Lung (tissue), 12 donors: ENCODE data around the gene TCF12. TPM values are rescaled to one million over a fixed set of nuclear protein-coding genes. Genes with fewer than 3 reads are reported as not detected.

Source experiments
- ATAC-seq: fragments of 200-7000 bp; cut with Tn5 transposase; one replicate; pipeline ENCODE4 v1.9.1; 2020; ENCODE audit warnings: moderate number of reproducible peaks; ENCODE audit not compliant: insufficient read depth, low FRiP score
- DNase-seq, 3 donors: peaks; one replicate each; pipeline ENCODE4 v3.0.0-alpha.2; 2013 to 2017
- H3K27ac ChIP-seq, 2 donors: one replicate each; pipeline ENCODE4 v1.5.1; 2013; ENCODE audit warnings: mild to moderate bottlenecking in 2 of 2, moderate library complexity in 2 of 2, control low read depth in 1 of 2, inconsistent platforms in 1 of 2, low read depth in 1 of 2, low read length in 1 of 2
- H3K27me3 ChIP-seq, 3 donors: one replicate each; pipeline ENCODE4 v1.5.1; 2013; ENCODE audit warnings: low read length in 2 of 3; ENCODE audit not compliant: control insufficient read depth in 3 of 3, insufficient read depth in 3 of 3
- H3K36me3 ChIP-seq, 4 donors: one replicate each; pipeline ENCODE4 v1.5.1; 2013; ENCODE audit warnings: low read length in 4 of 4, mild to moderate bottlenecking in 1 of 4, moderate library complexity in 1 of 4; ENCODE audit not compliant: control insufficient read depth in 4 of 4, insufficient read depth in 4 of 4
- H3K4me1 ChIP-seq, 5 donors: one replicate each; pipeline ENCODE4 v1.5.1; 2013; ENCODE audit warnings: low read length in 5 of 5, mild to moderate bottlenecking in 2 of 5, moderate library complexity in 1 of 5; ENCODE audit not compliant: control insufficient read depth in 5 of 5, insufficient read depth in 5 of 5
- H3K4me3 ChIP-seq: one replicate; pipeline ENCODE4 v1.5.1; 2013; ENCODE audit warnings: mild to moderate bottlenecking, control low read depth, moderate library complexity
- H3K9ac ChIP-seq, 2 donors: one replicate each; pipeline ENCODE4 v1.5.1; 2013; ENCODE audit warnings: low read length in 2 of 2, control low read depth in 1 of 2; ENCODE audit not compliant: insufficient read depth in 1 of 2
- H3K9me3 ChIP-seq, 4 donors: one replicate each; pipeline ENCODE4 v1.5.1; 2013; ENCODE audit warnings: low read length in 3 of 4, mild to moderate bottlenecking in 1 of 4, moderate library complexity in 1 of 4; ENCODE audit not compliant: control insufficient read depth in 4 of 4, insufficient read depth in 3 of 4
- CTCF ChIP-seq: IDR thresholded peaks from 2 replicates; pipeline ENCODE4 v1.5.1; 2012; ENCODE audit warnings: mild to moderate bottlenecking; ENCODE audit errors: control extremely low read depth, extremely low read depth
- WGBS, 2 donors: extraction: QIAGEN DNeasy Blood & Tissue Kit; methylation state at CpG; one replicate each; pipeline ENCODE4 v1.1.7; 2013; 5-methylcytosine and 5-hydroxymethylcytosine counted together
- polyA plus RNA-seq, 2 donors: library from polyadenylated mRNA; stranded (reverse); fragments of 200-250 nt; gene quantifications; one replicate each; pipeline ENCODE4 v1.2.1, GENCODE V29; 2013
- total RNA-seq, 2 donors: library from RNA; depleted of rRNA in 1 of 2; stranded (reverse); fragments of >200 nt in 1 of 2; gene quantifications; one replicate each; pipeline ENCODE4 v1.2.1, GENCODE V29; 2014 to 2021
- donor health status: control.
- donor health status: control.
- donor health status: Bipolar disorder and iron deficiency.
- donor health status: healthy.
- donor health status: DM: yes; HTN: yes; CAD: no.

TCF12 gene
- total and polyA plus RNA-seq, 4 donors = 9.6 to 314 (median 56.3) TPM

GRCh38 chr15:57035664-57036063, 117.2 kb downstream of the TCF12 start:
- Histone ChIP-seq H3K4me3 (no peak overlapping the region), H3K9me3 (no peaks in the 10 kb centered on the region), H3K27ac (no peak overlapping the region), H3K9ac (no peak overlapping the region), H3K4me1 (peaks cover 6 to 21% (median 14%) of the 10 kb centered on the region in 5 donors), H3K27me3 (no peaks in the 10 kb centered on the region), H3K36me3 (peaks cover 0 to 2% (median 0%) of the 10 kb centered on the region in 4 donors)
- DNase-seq (no peak), ATAC-seq (no peak)
- WGBS, 2 donors = 74% methylated on average over 5 of the region's 5 CpGs
- no peak for TF ChIP-seq CTCF

GRCh38 chr15:57036352-57036751, 117.9 kb downstream of the TCF12 start:
- H3K4me3 ChIP-seq = no peak overlapping the region
- H3K27me3 ChIP-seq = no peaks in the 10 kb centered on the region
- WGBS, 2 donors = 12 to 15% methylated on average over 1 of the region's 1 CpG
- TF ChIP-seq CTCF = no peak
- no peak for DNase-seq
- no peak overlapping the region for H3K9ac ChIP-seq
- no peak overlapping the region for H3K27ac ChIP-seq
- peaks cover 0 to 2% (median 0%) of the 10 kb centered on the region in 4 donors for H3K36me3 ChIP-seq
- H3K9me3 ChIP-seq = no peaks in the 10 kb centered on the region
- ATAC-seq = no peak
- H3K4me1 ChIP-seq = peaks cover 4 to 21% (median 12%) of the 10 kb centered on the region in 5 donors

GRCh38 chr15:57037548-57037947, 119.1 kb downstream of the TCF12 start:
- Histone ChIP-seq H3K4me1 (peaks cover 0 to 17% (median 6%) of the 10 kb centered on the region in 5 donors), H3K4me3 (no peak overlapping the region), H3K9me3 (no peaks in the 10 kb centered on the region), H3K9ac (no peak overlapping the region), H3K27ac (no peak overlapping the region), H3K36me3 (peaks cover 0 to 2% (median 0%) of the 10 kb centered on the region in 4 donors), H3K27me3 (no peaks in the 10 kb centered on the region)
- DNase-seq = no peak
- no peak for ATAC-seq
- WGBS, 2 donors = 91 to 94% methylated on average over 5 of the region's 5 CpGs
- TF ChIP-seq CTCF = no peak

GRCh38 chr15:57038040-57038439, 119.6 kb downstream of the TCF12 start:
- DNase-seq (no peak), ATAC-seq (no peak)
- no peak overlapping the region for H3K9ac ChIP-seq
- no peak for TF ChIP-seq CTCF
- H3K4me3 ChIP-seq = no peak overlapping the region
- peaks cover 0 to 2% (median 0%) of the 10 kb centered on the region in 4 donors for H3K36me3 ChIP-seq
- 97 to 99% methylated on average over 2 of the region's 2 CpGs for WGBS, 2 donors
- no peaks in the 10 kb centered on the region for H3K27me3 ChIP-seq
- H3K4me1 ChIP-seq = peaks cover 0 to 17% (median 6%) of the 10 kb centered on the region in 5 donors
- no peaks in the 10 kb centered on the region for H3K9me3 ChIP-seq
- H3K27ac ChIP-seq = no peak overlapping the region
